Mucosa of rectum (tissue), 2 donors: ENCODE data around the gene MTUS2.

ENCODE experiments used
- H3K27ac ChIP-seq, 2 donors: one replicate each; pipeline ENCODE4 v1.7.0; 2013; ENCODE audit warnings: inconsistent platforms in 2 of 2, low read depth in 2 of 2, low read length in 2 of 2
- H3K27me3 ChIP-seq, 2 donors: one replicate each; pipeline ENCODE4 v1.7.0; 2013; ENCODE audit warnings: low read length in 2 of 2; ENCODE audit not compliant: control insufficient read depth in 2 of 2, insufficient read depth in 2 of 2
- H3K36me3 ChIP-seq, 2 donors: one replicate each; pipeline ENCODE4 v1.7.0; 2013; ENCODE audit warnings: low read length in 2 of 2; ENCODE audit not compliant: control insufficient read depth in 2 of 2, insufficient read depth in 2 of 2
- H3K4me1 ChIP-seq, 2 donors: one replicate each; pipeline ENCODE4 v1.7.0; 2013; ENCODE audit warnings: low read length in 2 of 2, mild to moderate bottlenecking in 1 of 2; ENCODE audit not compliant: control insufficient read depth in 2 of 2, insufficient read depth in 2 of 2
- H3K4me3 ChIP-seq, 2 donors: one replicate each; pipeline ENCODE4 v1.7.0; 2013; ENCODE audit warnings: low read length in 2 of 2
- H3K9ac ChIP-seq, 2 donors: one replicate each; pipeline ENCODE4 v1.7.0; 2013; ENCODE audit warnings: low read length in 2 of 2, low read depth in 1 of 2, mild to moderate bottlenecking in 1 of 2
- H3K9me3 ChIP-seq, 2 donors: one replicate each; pipeline ENCODE4 v1.7.0; 2013; ENCODE audit warnings: low read length in 2 of 2; ENCODE audit not compliant: control insufficient read depth in 2 of 2
- donor health status: healthy.
- donor health status: Normal muscosa, but diverticular disease.

MTUS2 gene

DNA sequence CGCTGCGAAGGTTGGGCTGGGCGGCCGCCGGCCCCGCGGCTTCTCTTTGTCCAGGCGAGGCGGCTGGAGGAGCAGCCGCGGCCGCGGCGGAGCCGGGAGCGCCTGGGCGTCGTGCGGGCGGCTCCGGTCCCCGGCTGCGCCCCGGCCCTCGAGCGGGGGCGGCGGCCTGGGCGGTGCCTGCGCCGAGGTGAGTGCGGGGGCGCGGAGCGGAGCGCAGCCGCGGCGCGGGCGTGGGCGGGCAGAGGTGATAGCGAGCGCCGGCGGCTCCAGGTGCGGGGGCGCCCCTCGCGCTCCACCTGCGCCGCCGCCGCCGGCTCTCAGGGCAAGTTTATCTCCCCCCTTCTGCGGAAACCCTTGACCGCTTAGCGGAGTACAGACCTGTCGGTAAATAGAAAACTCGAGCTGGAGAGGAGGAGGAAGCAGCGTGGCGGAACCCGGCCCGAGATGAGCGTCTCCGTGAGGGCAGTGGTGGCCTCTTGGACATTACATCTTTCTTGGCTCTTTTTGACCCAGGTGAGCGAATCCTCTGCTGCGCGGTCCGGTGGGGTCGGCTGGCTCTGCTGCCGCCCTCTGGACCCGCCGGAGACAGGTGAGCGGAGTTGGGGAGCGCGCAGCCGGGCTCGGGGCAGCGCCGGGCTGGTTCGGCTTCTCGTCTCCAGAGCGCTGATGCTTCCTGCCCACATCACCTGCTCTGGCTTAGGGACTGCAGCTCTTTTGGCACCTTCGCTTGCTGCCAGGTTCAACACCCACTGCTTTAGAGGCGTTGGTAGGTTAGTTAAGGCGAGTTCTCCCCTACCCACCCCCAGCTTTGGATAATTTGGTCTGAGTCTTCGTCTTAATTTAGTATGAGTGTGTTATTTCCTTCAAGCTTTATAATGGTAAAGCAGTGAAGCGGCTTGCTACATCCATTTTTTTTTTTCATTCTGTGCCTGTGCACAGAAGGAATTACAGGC, at the start of gene MTUS2:
Gene MTUS2 (plus strand): TSS at position 241 of the 953 bp plus-strand sequence.
- Histone ChIP-seq H3K36me3 (no peaks in the 10 kb centered on the region), H3K9me3 (peaks cover 0 to 4% of the 10 kb centered on the region in 2 donors), H3K27me3 (peaks cover 16 to 32% of the 10 kb centered on the region in 2 donors), H3K4me1 (peaks cover 0 to 3% of the 10 kb centered on the region in 2 donors), H3K4me3 (peak within 1 kb of the TSS; percentile 43 to 48), H3K27ac (no peak within 1 kb of the TSS), H3K9ac (no peak within 1 kb of the TSS)

GRCh38 chr13:28778308-28779215, 41.6 kb upstream of the MTUS2 start:
- Histone ChIP-seq H3K4me3 (no peak overlapping the region), H3K36me3 (no peaks in the 10 kb centered on the region), H3K27ac (no peak overlapping the region)

DNA sequence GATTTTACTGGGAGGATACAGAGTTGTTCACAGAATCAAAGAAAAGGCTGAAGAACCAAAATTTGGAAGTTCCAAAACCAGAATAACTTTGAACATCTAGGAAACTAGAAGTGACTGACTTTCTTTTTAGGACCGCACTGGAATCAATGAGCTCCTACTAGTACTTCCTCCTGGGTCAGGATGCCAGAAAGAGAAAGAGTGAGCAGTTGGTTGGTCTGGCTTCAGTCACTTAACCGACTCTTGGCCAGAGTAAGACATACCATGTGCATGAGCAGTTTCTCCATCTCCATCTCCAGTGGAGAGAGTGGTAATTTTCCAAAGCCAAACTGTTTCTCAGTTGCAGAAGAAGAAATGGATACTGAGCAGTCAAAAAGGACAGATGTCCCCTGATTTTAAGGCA, 27.1 kb upstream of the MTUS2 start:
- Histone ChIP-seq H3K9me3 (no peaks in the 10 kb centered on the region), H3K27me3 (peaks cover 0 to 1% of the 10 kb centered on the region in 2 donors)

More at GRCh38 chr13:28778308-28779215, 41.6 kb upstream of the MTUS2 start:
- Histone ChIP-seq H3K4me1 (no peaks in the 10 kb centered on the region), H3K9ac (no peak overlapping the region), H3K9me3 (no peaks in the 10 kb centered on the region), H3K27me3 (no peaks in the 10 kb centered on the region)

GRCh38 chr13:28794396-28794795, 25.7 kb upstream of the MTUS2 start:
- H3K9me3 ChIP-seq, result no peaks in the 10 kb centered on the region
- H3K4me3 ChIP-seq, result no peak overlapping the region
- H3K27me3 ChIP-seq, result peaks cover 0 to 3% of the 10 kb centered on the region in 2 donors
- no peak overlapping the region for H3K27ac ChIP-seq
- no peak overlapping the region for H3K9ac ChIP-seq
- no peaks in the 10 kb centered on the region for H3K36me3 ChIP-seq
- no peaks in the 10 kb centered on the region for H3K4me1 ChIP-seq

More for the DNA sequence above, 27.1 kb upstream of the MTUS2 start:
- no peak overlapping the region for H3K9ac ChIP-seq
- H3K27ac ChIP-seq, result no peak overlapping the region
- H3K4me3 ChIP-seq, result no peak overlapping the region
- H3K36me3 ChIP-seq, result no peaks in the 10 kb centered on the region
- no peaks in the 10 kb centered on the region for H3K4me1 ChIP-seq

GRCh38 chr13:28796938-28797257, 23.2 kb upstream of the MTUS2 start:
- Histone ChIP-seq H3K36me3 (no peaks in the 10 kb centered on the region), H3K9ac (no peak overlapping the region), H3K27me3 (peaks cover 0 to 3% of the 10 kb centered on the region in 2 donors), H3K4me3 (no peak overlapping the region), H3K27ac (no peak overlapping the region), H3K4me1 (no peaks in the 10 kb centered on the region), H3K9me3 (no peaks in the 10 kb centered on the region)

DNA sequence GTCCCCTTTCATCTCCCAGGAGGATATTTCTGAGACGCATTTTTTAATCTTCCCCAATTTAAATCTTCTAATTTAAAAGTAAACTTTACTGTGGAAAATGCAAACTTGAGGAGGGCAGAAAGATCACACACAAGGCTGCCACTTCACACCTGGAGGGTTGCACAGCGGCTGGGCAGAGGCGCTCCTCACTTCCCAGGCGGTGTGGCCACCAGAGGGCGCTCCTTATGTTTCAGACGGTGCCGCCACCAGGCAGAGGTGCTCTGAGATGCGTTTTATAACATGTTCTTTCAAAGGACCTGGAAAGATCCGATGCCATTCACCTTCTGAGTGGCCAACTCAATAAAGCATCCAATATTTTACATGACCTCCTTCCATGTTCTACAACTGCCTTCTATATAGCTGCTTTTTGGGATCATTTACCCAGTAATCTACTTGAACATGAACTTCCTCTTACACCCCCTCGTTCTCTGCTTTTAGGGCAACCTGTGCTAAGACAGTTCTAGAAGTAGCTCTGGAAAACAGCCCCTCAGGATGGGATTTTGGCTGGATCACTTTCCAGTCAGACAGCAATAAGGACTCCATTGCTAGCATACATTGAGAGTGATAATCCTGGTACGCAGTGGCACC, 14.8 kb upstream of the MTUS2 start:
- H3K4me1 ChIP-seq, result no peaks in the 10 kb centered on the region
- no peak overlapping the region for H3K9ac ChIP-seq
- H3K36me3 ChIP-seq, result no peaks in the 10 kb centered on the region
- H3K27ac ChIP-seq, result no peak overlapping the region
- peaks cover 0 to 3% of the 10 kb centered on the region in 2 donors for H3K27me3 ChIP-seq
- no peak overlapping the region for H3K4me3 ChIP-seq
- peaks cover 4 to 5% of the 10 kb centered on the region in 2 donors for H3K9me3 ChIP-seq

DNA sequence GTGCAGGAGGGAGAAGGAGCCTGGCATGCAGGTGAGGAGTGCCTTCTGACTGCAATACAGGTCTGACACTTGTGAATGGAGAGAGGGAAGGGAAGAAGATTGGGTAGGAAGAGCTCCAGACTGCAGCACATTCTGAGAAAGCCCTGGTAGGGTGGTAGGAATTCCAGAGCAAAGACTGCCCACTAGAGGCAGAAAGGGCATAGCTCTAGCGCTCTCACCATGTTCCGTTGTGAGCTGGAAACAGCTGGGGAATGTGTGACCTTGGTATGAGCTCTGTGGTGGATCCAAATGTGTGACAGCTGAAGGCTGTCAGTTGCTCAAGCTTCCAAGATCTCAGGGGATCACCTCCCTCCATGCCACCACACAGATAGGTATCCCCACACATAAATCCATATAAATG, 2.9 kb upstream of the MTUS2 start:
- H3K9me3 ChIP-seq, result peaks cover 0 to 4% of the 10 kb centered on the region in 2 donors
- no peak overlapping the region for H3K4me3 ChIP-seq
- peaks cover 0 to 3% of the 10 kb centered on the region in 2 donors for H3K4me1 ChIP-seq
- no peak overlapping the region for H3K27ac ChIP-seq
- H3K36me3 ChIP-seq, result no peaks in the 10 kb centered on the region
- no peak overlapping the region for H3K9ac ChIP-seq
- peaks cover 16 to 31% of the 10 kb centered on the region in 2 donors for H3K27me3 ChIP-seq

DNA sequence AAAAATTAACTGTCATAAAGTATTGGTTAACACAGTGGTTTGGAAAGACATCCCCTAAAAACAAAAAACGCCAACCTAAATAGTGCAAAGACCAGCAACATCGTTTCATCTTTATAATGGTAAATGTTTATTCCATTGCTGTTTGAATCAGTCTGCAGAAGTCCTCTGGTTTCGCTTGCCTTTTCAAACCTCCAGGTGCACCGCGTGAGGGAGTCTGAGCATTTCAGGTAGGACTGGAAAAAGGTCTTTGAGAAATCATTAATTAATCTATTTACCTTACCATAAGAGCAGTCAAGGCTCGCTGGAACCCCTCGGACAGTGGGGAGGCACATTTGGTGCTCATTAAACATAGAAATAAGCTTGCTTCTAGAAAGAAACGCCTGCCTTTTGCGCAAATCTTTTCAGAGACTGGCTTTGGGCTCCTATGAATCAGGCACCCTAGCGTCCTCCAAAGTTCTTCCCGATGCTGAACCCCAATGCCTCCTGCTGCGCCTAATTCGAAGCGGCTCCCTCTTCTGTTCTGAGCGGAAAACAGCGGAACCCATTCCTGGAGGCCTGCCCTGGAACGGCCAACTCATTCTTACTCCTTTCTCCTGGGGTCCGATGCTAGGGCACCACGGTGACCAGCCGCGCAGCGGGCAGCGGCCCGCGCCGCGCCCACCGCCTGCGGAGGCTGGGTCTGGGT, 951 bp upstream of the MTUS2 start:
- Histone ChIP-seq H3K27ac (no peak overlapping the region), H3K9ac (no peak overlapping the region), H3K36me3 (no peaks in the 10 kb centered on the region), H3K9me3 (peaks cover 0 to 4% of the 10 kb centered on the region in 2 donors), H3K4me1 (peaks cover 0 to 3% of the 10 kb centered on the region in 2 donors), H3K4me3 (peak overlapping the region in 1 of 2 donors; percentile 30), H3K27me3 (peaks cover 16 to 32% of the 10 kb centered on the region in 2 donors)

GRCh38 chr13:28819735-28820098, 422 bp upstream of the MTUS2 start:
- no peak overlapping the region for H3K4me3 ChIP-seq
- H3K9me3 ChIP-seq, result peaks cover 0 to 4% of the 10 kb centered on the region in 2 donors
- no peak overlapping the region for H3K9ac ChIP-seq

More at GRCh38 chr13:28819735-28820098, 422 bp upstream of the MTUS2 start:
- no peaks in the 10 kb centered on the region for H3K36me3 ChIP-seq
- peaks cover 0 to 3% of the 10 kb centered on the region in 2 donors for H3K4me1 ChIP-seq
- H3K27me3 ChIP-seq, result peaks cover 16 to 32% of the 10 kb centered on the region in 2 donors
- no peak overlapping the region for H3K27ac ChIP-seq
